ENCODE measurements around the gene PRRT3. TPM values are rescaled to one million over a fixed set of nuclear protein-coding genes. Genes with fewer than 3 reads are reported as not detected.

Gene PRRT3
- total and polyA plus RNA-seq, 2 of the 13 experiments (the other 11 are each of a cell fraction or from before 2014, with no cell fraction given), result 0.22 to 0.44 TPM

DNA sequence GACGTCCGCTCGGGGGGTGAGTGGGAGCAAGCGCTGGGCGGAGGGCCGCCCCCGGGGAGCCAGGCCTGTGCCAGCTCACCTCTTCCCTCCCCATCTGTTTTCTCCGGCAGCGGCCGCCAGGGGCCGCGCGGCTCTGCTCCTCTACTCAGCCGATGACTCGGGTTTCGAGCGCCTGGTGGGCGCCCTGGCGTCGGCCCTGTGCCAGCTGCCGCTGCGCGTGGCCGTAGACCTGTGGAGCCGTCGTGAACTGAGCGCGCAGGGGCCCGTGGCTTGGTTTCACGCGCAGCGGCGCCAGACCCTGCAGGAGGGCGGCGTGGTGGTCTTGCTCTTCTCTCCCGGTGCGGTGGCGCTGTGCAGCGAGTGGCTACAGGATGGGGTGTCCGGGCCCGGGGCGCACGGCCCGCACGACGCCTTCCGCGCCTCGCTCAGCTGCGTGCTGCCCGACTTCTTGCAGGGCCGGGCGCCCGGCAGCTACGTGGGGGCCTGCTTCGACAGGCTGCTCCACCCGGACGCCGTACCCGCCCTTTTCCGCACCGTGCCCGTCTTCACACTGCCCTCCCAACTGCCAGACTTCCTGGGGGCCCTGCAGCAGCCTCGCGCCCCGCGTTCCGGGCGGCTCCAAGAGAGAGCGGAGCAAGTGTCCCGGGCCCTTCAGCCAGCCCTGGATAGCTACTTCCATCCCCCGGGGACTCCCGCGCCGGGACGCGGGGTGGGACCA is 19.2 kb downstream of the PRRT3 start:
- 0% methylated on average over 7 of the region's 77 CpGs for WGBS (ENCODE audit: low lambda C conversion rate)
- CTCF ChIA-PET (ENCODE audit: low intra/inter-chr PET ratio, low total read pairs), result interaction anchor here (0.9 to 3.1 kb wide), 2 partner anchors 13 to 71 kb away, joined by 4 to 14 read pairs; no protein-coding TSS in a partner anchor
- BruUV-seq (replicated peaks), result TSS peak; percentile 85
- TF ChIP-seq, protein P1, sequence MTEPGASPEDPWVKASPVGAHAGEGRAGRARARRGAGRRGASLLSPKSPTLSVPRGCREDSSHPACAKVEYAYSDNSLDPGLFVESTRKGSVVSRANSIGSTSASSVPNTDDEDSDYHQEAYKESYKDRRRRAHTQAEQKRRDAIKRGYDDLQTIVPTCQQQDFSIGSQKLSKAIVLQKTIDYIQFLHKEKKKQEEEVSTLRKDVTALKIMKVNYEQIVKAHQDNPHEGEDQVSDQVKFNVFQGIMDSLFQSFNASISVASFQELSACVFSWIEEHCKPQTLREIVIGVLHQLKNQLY (CRISPR knock-in tag; IDR thresholded peaks at IDR 0.05), result no peak
- TF ChIP-seq, protein P2, sequence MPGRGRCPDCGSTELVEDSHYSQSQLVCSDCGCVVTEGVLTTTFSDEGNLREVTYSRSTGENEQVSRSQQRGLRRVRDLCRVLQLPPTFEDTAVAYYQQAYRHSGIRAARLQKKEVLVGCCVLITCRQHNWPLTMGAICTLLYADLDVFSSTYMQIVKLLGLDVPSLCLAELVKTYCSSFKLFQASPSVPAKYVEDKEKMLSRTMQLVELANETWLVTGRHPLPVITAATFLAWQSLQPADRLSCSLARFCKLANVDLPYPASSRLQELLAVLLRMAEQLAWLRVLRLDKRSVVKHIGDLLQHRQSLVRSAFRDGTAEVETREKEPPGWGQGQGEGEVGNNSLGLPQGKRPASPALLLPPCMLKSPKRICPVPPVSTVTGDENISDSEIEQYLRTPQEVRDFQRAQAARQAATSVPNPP (CRISPR knock-in tag; IDR thresholded peaks at IDR 0.05), result no peak
- TF ChIP-seq ATM (IDR thresholded peaks at IDR 0.05; ENCODE audit: borderline replicate concordance) (no peak), ATAD3A (CRISPR knock-in tag; IDR thresholded peaks at IDR 0.05) (no peak), SIN3B (IDR thresholded peaks at IDR 0.05; ENCODE audit: low read length) (no peak), FOXK2 (IDR thresholded peaks at IDR 0.05) (no peak), SP2 (CRISPR knock-in tag; IDR thresholded peaks at IDR 0.05) (no peak; the same call in 1 of the 2 replicates), ZNF468 (CRISPR knock-in tag; IDR thresholded peaks at IDR 0.05) (no peak; the same call in 1 of the 2 replicates), KLF12 (CRISPR knock-in tag; IDR thresholded peaks at IDR 0.05; ENCODE audit: borderline replicate concordance) (peak; percentile 30; the same call in 1 of the 2 replicates), NRL (CRISPR knock-in tag; IDR thresholded peaks at IDR 0.05; ENCODE audit: borderline replicate concordance) (no peak; the same call in 1 of the 2 replicates), KLF13 (CRISPR knock-in tag; IDR thresholded peaks at IDR 0.05) (peak; percentile 70; the same call in 1 of the 2 replicates), REXO4 (CRISPR knock-in tag; IDR thresholded peaks at IDR 0.05; ENCODE audit: borderline replicate concordance) (no peak), TSC22D2 (CRISPR knock-in tag; IDR thresholded peaks at IDR 0.05; ENCODE audit: borderline replicate concordance) (0 out of 2 replicates have a peak, but pooled peaks have one; percentile 48), ZNF414 (CRISPR knock-in tag; IDR thresholded peaks at IDR 0.05) (no peak), TAF15 (IDR thresholded peaks at IDR 0.05; ENCODE audit: low read depth, low read length, poor library complexity, severe bottlenecking) (peak; percentile 25), NFE2 (CRISPR knock-in tag; IDR thresholded peaks at IDR 0.05) (no peak), NFYC (CRISPR knock-in tag; IDR thresholded peaks at IDR 0.05) (no peak), FLYWCH1 (CRISPR knock-in tag; IDR thresholded peaks at IDR 0.05) (no peak; the same call in 1 of the 2 replicates), HDAC2 (CRISPR knock-in tag; IDR thresholded peaks at IDR 0.05) (no peak; the same call in 1 of the 2 replicates), RAD51 (IDR thresholded peaks at IDR 0.05; ENCODE audit: borderline replicate concordance) (no peak), CCDC6 (CRISPR knock-in tag; IDR thresholded peaks at IDR 0.05) (no peak; the same call in 1 of the 2 replicates)

More for the DNA sequence above, 19.2 kb downstream of the PRRT3 start:
- Histone ChIP-seq H3K9ac (ENCODE audit: insufficient read depth, low read depth, low read length) (peak overlapping the region; percentile 85), H3K4me1 (ENCODE audit: insufficient read depth, low read length) (peaks cover 40% of the 10 kb centered on the region), H4K20me1 (ENCODE audit: insufficient read depth, low read length) (no peaks in the 10 kb centered on the region), H3K79me2 (ENCODE audit: insufficient read depth, low read length) (peaks cover 20% of the 10 kb centered on the region), H3K27ac (ENCODE audit: extremely low read length, insufficient read depth, low read length) (peak overlapping the region; percentile 92), H3K4me2 (ENCODE audit: low read depth, low read length) (peak overlapping the region; percentile 86), H3K4me3 (replicated peaks in 1 of 3; ENCODE audit: insufficient read depth in 1 of 3, low read depth in 2 of 3, low read length in 3 of 3) (peak overlapping the region; percentile 64 to 82 (median 80); a peak in 5 of 6 replicates), H3K36me3 (replicated peaks in 1 of 2; ENCODE audit: control insufficient read depth in 1 of 2, insufficient read depth in 2 of 2, low read length in 2 of 2) (peaks cover 0 to 18% of the 10 kb centered on the region in 2 experiments; a peak in 2 of 5 replicates), H3K9me3 (ENCODE audit: low read length) (no peaks in the 10 kb centered on the region), H3K27me3 (ENCODE audit: control insufficient read depth in 1 of 2, insufficient read depth in 2 of 2, low read length in 2 of 2) (no peaks in the 10 kb centered on the region), H2AFZ (ENCODE audit: low read length) (no peak overlapping the region)
- peak; percentile 70 for DNase-seq (ENCODE audit: low spot score)
- intact Hi-C loops (cut with micrococcal nuclease; ENCODE audit: unreplicated experiment), result loop anchor here (1.0 to 5.0 kb wide), 4 partner anchors 14 to 93 kb away; partner anchors contain the start of gene FANCD2
- FAIRE-seq, result no peak
- POLR2A ChIA-PET, result interaction anchor here (0.7 to 7.6 kb wide), 41 partner anchors 10 to 570 kb away, joined by 3 to 124 read pairs (median 5); partner anchors contain the start of genes ARPC4, FANCD2, IL17RC and IL17RE
- ATAC-seq, result peak; percentile 88
- in situ Hi-C loops (cut with HindIII; ENCODE audit: extremely low pct_ligation_motif_present, low pct_unique_long_range_greater_than_20kb), result no loop called here

All from HepG2 (cell line).